ENCODE data around the gene MAP2K6. TPM values are rescaled to one million over a fixed set of nuclear protein-coding genes. Genes with fewer than 3 reads are reported as not detected.

Gene MAP2K6
- total and polyA plus RNA-seq, 2 donors (not counting 3 experiments of a cell fraction or from before 2014, with no cell fraction given) = 5.9 to 13.9 TPM

- Histone ChIP-seq H3K36me3 (ENCODE audit: control insufficient read depth in 2 of 2, extremely low read depth in 1 of 2, insufficient read depth in 2 of 2, low read length in 2 of 2) (no peaks in the 10 kb centered on the region), H3K4me3 (replicated peaks in 1 of 3; ENCODE audit: insufficient read depth in 1 of 3, low read depth in 1 of 3, low read length in 3 of 3) (no peak overlapping the region), H3K9ac (replicated peaks; ENCODE audit: extremely low read depth, insufficient read depth, low read length) (no peak overlapping the region), H3K27me3 (ENCODE audit: control insufficient read depth in 2 of 2, insufficient read depth in 2 of 2, low read length in 2 of 2) (no peaks in the 10 kb centered on the region), H3K4me2 (ENCODE audit: insufficient read depth, low read length) (no peak overlapping the region), H3K79me2 (ENCODE audit: control insufficient read depth, insufficient read depth, low read length) (no peaks in the 10 kb centered on the region), H3K27ac (ENCODE audit: insufficient read depth, low read depth, low read length) (no peak overlapping the region), H3K9me3 (replicated peaks; ENCODE audit: control insufficient read depth, insufficient read depth, low read length) (no peaks in the 10 kb centered on the region), H4K20me1 (replicated peaks; ENCODE audit: control insufficient read depth, extremely low read depth, insufficient read depth, low read length) (no peaks in the 10 kb centered on the region), H3K4me1 (ENCODE audit: control insufficient read depth, extremely low read depth, insufficient read depth, low read length) (no peaks in the 10 kb centered on the region), H2AFZ (ENCODE audit: low read depth, low read length) (no peak overlapping the region), H3K9me1 (replicated peaks; ENCODE audit: control insufficient read depth, extremely low read depth, insufficient read depth, low read length) (no peaks in the 10 kb centered on the region)
- no TSS peak for BruUV-seq (replicated peaks)
- TF ChIP-seq CTCF (IDR thresholded peaks at IDR 0.05; ENCODE audit: extremely low read depth in 1 of 2, insufficient read depth in 1 of 2, low read depth in 1 of 2, low read length in 2 of 2) (no peak), POLR2A (IDR thresholded peaks at IDR 0.05; ENCODE audit: low read depth, low read length) (no peak), FOS (IDR thresholded peaks at IDR 0.05; ENCODE audit: borderline replicate concordance, insufficient read depth, low read length) (no peak), MYC (IDR thresholded peaks at IDR 0.05; ENCODE audit: low read depth, low read length) (no peak), POLR2AphosphoS5 (IDR thresholded peaks at IDR 0.05; ENCODE audit: insufficient read depth, low read depth, low read length) (no peak), GATA2 (IDR thresholded peaks at IDR 0.05; ENCODE audit: insufficient read depth, insufficient read length, low read depth, low read length) (no peak), JUN (IDR thresholded peaks at IDR 0.05; ENCODE audit: borderline replicate concordance, insufficient read depth, insufficient read length, low read depth) (no peak), EZH2 (IDR thresholded peaks at IDR 0.05; ENCODE audit: borderline replicate concordance, low read depth, low read length, severe bottlenecking) (no peak)
- TF ChIP-seq, protein P1, sequence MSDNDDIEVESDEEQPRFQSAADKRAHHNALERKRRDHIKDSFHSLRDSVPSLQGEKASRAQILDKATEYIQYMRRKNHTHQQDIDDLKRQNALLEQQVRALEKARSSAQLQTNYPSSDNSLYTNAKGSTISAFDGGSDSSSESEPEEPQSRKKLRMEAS (IDR thresholded peaks at IDR 0.05; ENCODE audit: insufficient read depth, insufficient read length) = no peak
- ChIA-PET CTCF (interaction anchor here (1.0 kb wide), 1 partner anchor 28 kb away, joined by 3 read pairs; no protein-coding TSS in a partner anchor), POLR2A (no interaction called here)
- no peak for FAIRE-seq
- dilution Hi-C loops (cut with MboI; ENCODE audit: extremely low pct_ligation_motif_present, low sequenced_read_pairs) (no loop called here), intact Hi-C loops (cut with micrococcal nuclease) (no loop called here)
- no peak for DNase-seq (ENCODE audit: low read depth, low spot score)
These were observed 47.2 kb upstream of the MAP2K6 start for GRCh38 chr17:69367298-69367697.

Data from endothelial cell of umbilical vein (primary cell).